Activated T-cell treated with anti-CD3 and anti-CD28 coated beads, Interleukin-2, amount 50 U/mL, for 72 hours (primary cell): ENCODE data around the gene CCR3. TPM values are rescaled to one million over a fixed set of nuclear protein-coding genes. Genes with fewer than 3 reads are reported as not detected.

Source experiments
- ATAC-seq, 2 donors: fragments of 150-1000 bp; cut with Tn5 transposase; replicated peaks in 1 of 2; 2 replicates each; pipeline ENCODE4 v1.10.0; 2021; ENCODE audit warnings: moderate library complexity in 2 of 2, mild to moderate bottlenecking in 1 of 2
- DNase-seq, 2 donors: peaks; one replicate each; pipeline ENCODE4 v3.0.0; 2021 to 2022; ENCODE audit warnings: mixed read lengths in 1 of 2
- H3K27ac Mint-ChIP-seq: one replicate; pipeline ENCODE4 v1.8.0; 2022; ENCODE audit warnings: mild to moderate bottlenecking, moderate library complexity, mixed read lengths
- H3K27me3 Mint-ChIP-seq: one replicate; pipeline ENCODE4 v1.8.0; 2022; ENCODE audit warnings: low read depth, mixed read lengths
- H3K36me3 Mint-ChIP-seq, 2 donors: one replicate each; pipeline ENCODE4 v1.8.0; 2022; ENCODE audit warnings: mixed read lengths in 2 of 2, mild to moderate bottlenecking in 1 of 2; ENCODE audit not compliant: insufficient read depth in 2 of 2
- H3K4me1 Mint-ChIP-seq: one replicate; pipeline ENCODE4 v1.8.0; 2022; ENCODE audit warnings: low read depth, mixed read lengths
- H3K4me3 Mint-ChIP-seq, 2 donors: one replicate each; pipeline ENCODE4 v1.8.0; 2022; ENCODE audit warnings: mild to moderate bottlenecking in 2 of 2, mixed read lengths in 2 of 2, moderate library complexity in 2 of 2
- H3K9me3 Mint-ChIP-seq, 2 donors: one replicate each; pipeline ENCODE4 v1.8.0; 2022; ENCODE audit warnings: mixed read lengths in 2 of 2
- total RNA-seq, 2 donors: library from RNA; stranded (reverse); gene quantifications; one replicate each; pipeline ENCODE4 v1.2.3, GENCODE V29; 2022

The CCR3 gene
- total RNA-seq, 2 donors from 2014 or later = not detected

DNA sequence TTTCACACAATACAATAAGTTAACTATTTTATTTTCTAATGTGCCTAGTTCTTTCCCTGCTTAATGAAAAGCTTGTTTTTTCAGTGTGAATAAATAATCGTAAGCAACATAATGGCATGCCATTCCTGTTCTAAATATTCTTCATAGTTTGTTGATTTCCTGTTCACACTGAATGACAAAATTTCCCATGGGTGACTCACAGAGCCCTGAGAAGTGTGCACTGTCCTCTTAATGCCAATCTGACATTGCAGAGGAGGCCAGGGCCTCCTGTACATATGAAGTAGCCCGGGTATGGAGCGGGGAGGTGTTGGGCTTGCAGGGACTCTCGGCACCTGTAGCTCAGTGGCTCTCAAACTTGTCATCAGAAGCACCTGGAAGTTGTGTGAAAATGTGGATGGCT lies 24.3 kb downstream of the CCR3 start:
- Mint-ChIP-seq H3K4me3 (no peak overlapping the region), H3K36me3 (peaks cover 0 to 3% of the 10 kb centered on the region in 2 donors), H3K27me3 (peaks cover 51% of the 10 kb centered on the region), H3K27ac (no peak overlapping the region), H3K9me3 (no peaks in the 10 kb centered on the region), H3K4me1 (peaks cover 32% of the 10 kb centered on the region)
- DNase-seq (no peak), ATAC-seq (no peak)

DNA sequence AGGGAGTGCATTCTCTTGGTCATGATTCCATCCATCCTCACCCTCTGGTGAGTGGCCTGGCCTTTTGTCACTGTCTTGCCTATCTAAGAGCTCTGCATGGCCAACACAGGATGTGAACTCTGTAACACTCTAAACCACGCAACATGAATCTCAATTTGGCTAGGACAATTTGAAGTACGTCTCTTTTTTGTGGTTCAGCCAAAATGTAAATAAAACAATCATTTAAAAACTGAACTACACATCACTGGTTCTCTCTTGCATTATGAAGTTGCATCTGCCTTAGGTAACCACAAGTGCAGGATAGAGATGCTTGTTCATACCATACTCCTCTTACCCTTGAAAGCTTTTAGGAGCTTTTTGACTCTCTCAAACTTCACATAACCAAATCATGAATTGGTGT lies 27.3 kb downstream of the CCR3 start:
- H3K36me3 Mint-ChIP-seq = peaks cover 0 to 3% of the 10 kb centered on the region in 2 donors
- H3K27me3 Mint-ChIP-seq = peaks cover 74% of the 10 kb centered on the region
- peak; percentile 97 for ATAC-seq
- peaks cover 20% of the 10 kb centered on the region for H3K4me1 Mint-ChIP-seq
- no peak overlapping the region for H3K4me3 Mint-ChIP-seq
- H3K9me3 Mint-ChIP-seq = no peaks in the 10 kb centered on the region
- peak in 1 of 2 donors; percentile 32 for DNase-seq
- no peak overlapping the region for H3K27ac Mint-ChIP-seq

DNA sequence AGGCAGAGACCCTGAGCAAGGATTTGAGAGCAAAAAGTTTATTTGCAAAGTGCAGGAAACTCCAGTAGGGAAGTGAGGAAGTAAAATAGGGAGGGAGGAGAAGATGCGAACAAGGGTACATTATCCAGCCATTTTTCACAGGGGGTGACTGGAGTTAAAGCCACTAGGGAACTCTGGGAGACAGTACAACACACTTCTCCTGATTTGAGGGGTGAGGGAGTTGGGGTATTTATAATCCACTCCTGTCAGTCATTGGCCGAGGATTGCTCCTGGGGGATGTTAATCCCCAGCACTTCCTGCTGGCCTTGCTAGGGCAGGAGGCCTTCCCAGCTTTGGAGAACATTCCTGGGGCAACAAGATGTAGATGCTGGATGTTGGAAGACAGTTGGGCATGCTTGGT lies 28.2 kb downstream of the CCR3 start:
- H3K9me3 Mint-ChIP-seq = no peaks in the 10 kb centered on the region
- peaks cover 74% of the 10 kb centered on the region for H3K27me3 Mint-ChIP-seq
- H3K27ac Mint-ChIP-seq = no peak overlapping the region

DNA sequence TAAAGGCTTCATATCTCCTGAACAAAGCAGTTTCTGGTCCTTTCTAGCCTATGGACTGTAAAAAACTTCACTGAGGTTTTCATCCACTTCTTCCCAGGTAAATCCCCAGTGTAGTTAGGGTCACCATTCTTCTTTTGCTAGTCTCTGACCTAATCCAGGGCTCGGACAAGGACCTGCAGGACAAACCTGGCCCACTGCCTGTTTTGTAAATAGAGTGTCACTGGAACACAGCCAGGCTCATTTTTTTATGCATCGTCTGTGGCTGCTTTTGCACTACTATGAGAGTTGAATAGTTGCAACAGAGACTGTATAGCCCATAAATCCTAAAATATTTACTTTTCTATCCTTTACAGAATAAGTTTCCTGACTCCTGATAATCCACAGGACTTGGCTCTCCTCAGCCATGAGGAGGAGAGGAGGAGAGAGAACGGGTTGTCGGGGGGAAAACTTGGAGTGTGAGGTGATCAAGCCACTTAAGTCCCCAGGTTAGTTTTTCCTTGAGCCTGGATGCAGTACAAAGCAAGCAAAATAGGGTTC lies 29.0 kb downstream of the CCR3 start:
- Mint-ChIP-seq H3K27ac (no peak overlapping the region), H3K36me3 (peaks cover 0 to 3% of the 10 kb centered on the region in 2 donors), H3K4me3 (no peak overlapping the region), H3K4me1 (peaks cover 20% of the 10 kb centered on the region), H3K9me3 (no peaks in the 10 kb centered on the region), H3K27me3 (peaks cover 69% of the 10 kb centered on the region)
- ATAC-seq (no peak), DNase-seq (no peak)

More for the DNA sequence above, 28.2 kb downstream of the CCR3 start:
- peaks cover 20% of the 10 kb centered on the region for H3K4me1 Mint-ChIP-seq
- H3K36me3 Mint-ChIP-seq = peaks cover 0 to 3% of the 10 kb centered on the region in 2 donors
- DNase-seq (no peak), ATAC-seq (no peak)
- no peak overlapping the region for H3K4me3 Mint-ChIP-seq

DNA sequence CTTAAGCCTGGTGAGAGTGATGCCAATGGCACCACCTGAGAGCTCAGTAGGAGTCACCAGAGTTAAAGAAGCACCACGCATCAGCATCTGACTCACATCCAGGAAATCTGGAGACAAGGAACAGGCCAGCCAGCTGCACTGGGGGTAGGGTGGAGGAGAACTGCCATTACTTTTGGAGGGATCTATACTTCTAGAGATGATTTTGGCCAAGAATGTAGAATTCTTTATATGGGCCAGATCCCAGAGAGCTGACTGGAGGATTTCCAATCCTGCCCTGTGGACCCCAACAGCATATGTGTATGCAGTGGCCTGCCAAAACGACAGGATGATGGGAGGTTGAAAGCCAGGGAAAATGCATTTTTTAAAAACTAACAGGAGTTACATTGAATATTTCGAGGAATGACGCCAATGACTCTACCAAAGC lies 29.8 kb downstream of the CCR3 start:
- DNase-seq (no peak), ATAC-seq (no peak)
- Mint-ChIP-seq H3K9me3 (no peaks in the 10 kb centered on the region), H3K27ac (no peak overlapping the region), H3K27me3 (peaks cover 73% of the 10 kb centered on the region), H3K4me3 (no peak overlapping the region), H3K36me3 (peaks cover 0 to 3% of the 10 kb centered on the region in 2 donors), H3K4me1 (peaks cover 22% of the 10 kb centered on the region)

DNA sequence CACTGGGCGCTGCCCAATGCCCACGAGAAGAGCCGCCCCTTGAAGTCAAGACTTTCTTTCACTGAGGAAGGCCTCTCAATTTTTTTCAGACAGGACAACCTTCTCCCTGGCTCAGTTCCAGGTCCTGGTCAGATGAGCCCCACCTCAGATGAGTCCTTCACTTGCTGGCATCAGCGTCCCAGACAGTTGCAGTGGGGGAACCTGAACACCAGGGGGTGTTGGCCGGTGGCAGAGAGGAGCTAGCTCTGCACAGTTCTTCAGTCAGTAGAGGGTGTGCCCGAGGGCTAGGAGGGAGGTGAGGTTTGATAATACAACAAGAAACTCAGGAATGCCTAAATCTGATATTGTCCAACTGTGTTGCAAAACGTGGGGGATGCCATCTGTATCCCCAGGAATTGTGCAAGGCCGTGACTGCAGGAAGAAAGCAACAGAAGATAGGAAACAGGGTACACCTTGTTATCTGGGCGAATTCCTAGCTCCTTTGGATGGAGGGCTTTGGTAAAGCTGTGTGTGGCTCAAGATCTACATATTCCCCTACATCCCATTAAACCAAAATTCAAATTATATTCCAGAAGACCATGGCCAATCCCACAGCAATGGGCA lies 34.3 kb downstream of the CCR3 start:
- H3K4me1 Mint-ChIP-seq = peaks cover 37% of the 10 kb centered on the region
- peak; percentile 73 for ATAC-seq
- peak; percentile 82 to 84 for DNase-seq
- H3K27me3 Mint-ChIP-seq = peaks cover 57% of the 10 kb centered on the region
- no peak overlapping the region for H3K4me3 Mint-ChIP-seq
- peaks cover 4 to 5% of the 10 kb centered on the region in 2 donors for H3K9me3 Mint-ChIP-seq
- H3K36me3 Mint-ChIP-seq = peaks cover 9% of the 10 kb centered on the region in 2 donors
- no peak overlapping the region for H3K27ac Mint-ChIP-seq

DNA sequence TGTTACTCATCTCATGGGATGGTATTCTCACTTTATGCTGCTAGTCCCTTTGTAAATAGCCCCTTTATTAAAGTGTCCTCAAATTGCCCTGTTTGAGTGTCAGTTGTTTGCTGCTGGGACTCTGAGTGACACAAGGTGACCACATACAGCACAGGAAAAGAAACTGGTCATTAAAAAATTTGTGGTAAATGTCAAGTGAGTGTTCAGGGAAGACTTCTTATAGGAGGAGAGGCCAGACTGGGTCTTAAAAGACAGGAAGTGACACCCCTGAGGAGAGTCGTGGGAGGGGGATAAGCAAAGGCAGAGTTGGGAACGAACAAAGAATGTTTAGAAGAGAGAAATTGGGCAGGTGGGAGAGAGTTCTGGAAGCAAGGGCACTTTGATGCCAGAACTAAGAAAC lies 35.2 kb downstream of the CCR3 start:
- H3K9me3 Mint-ChIP-seq = peaks cover 4 to 5% of the 10 kb centered on the region in 2 donors
- H3K4me3 Mint-ChIP-seq = no peak overlapping the region
- ATAC-seq = no peak
- peaks cover 57% of the 10 kb centered on the region for H3K27me3 Mint-ChIP-seq
- peaks cover 39% of the 10 kb centered on the region for H3K4me1 Mint-ChIP-seq
- H3K27ac Mint-ChIP-seq = peak overlapping the region; percentile 1
- DNase-seq = no peak
- peaks cover 9% of the 10 kb centered on the region in 2 donors for H3K36me3 Mint-ChIP-seq

DNA sequence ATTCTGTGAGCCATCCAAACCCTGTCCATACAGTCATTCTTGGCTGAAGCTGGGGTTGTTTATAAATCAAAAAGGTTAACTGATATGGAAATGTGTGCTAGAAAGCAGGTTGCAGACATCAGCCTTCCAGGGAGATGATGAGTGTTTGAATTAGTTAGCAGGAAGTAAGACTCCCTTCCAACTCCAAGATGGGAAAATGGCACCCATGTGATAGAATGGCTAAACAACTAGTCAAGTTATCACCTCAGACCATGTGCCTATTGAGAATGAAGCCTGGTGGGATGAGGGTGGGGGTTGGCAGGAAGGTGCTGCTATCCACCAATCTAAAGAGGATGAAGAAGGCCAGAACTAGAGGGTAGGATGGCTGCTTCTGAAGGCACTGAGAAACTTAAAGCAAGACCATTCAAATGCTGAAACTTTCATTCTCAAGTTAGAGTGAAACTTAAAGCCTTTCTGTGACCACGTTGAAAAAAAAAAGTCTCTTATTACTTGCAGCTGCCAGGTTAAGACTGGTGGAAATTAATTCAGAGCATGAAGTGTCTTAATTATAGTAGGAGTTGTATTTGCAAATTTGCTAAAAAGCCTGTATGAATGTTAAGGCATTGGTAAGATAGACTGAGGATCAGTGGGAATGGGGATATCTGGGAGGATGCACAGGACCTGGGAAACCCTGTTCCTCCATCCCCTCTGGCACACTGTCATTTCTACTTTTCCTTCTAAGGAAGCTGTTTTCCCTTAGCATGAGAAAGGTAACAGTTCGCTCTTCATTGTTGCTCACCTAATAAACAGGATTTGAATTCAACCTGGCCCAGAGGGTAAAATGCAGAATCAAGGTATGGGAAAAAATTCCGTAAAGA lies 36.8 kb downstream of the CCR3 start:
- DNase-seq = no peak
- peak overlapping the region in 1 of 2 donors; percentile 51 for H3K4me3 Mint-ChIP-seq

DNA sequence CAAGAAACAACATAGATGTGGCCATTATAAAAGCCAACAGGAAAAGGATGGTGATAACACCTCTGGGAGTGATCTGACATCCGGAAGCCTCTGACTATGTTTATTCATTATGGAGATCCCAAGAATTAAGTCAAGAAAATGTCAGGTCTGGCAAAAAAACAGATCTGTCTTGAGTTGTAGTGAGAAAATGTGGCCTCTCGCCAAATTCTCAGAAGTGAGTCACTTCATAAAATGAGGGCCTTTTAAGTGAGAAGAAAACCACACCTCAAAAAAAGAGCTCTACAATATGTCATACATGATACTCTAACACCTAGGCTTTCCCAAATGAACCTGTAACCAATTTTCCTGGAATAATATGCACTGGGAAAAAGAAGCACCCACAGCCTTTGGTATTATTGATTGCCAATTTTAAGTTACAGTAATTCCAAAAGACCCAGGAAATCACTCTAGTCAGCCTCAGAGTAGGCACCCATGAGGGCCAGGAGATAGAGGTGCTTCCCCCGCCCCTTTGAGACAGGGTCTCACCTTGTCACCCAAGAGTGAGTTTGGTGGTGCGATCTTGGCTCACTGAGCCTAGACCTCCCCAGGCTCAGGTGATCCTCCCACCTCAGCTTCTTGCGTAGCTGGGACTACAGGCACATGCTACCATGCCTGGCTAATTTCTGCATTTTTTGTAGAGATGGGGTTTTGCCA lies 38.0 kb downstream of the CCR3 start:
- Mint-ChIP-seq H3K9me3 (peaks cover 4 to 5% of the 10 kb centered on the region in 2 donors), H3K4me3 (peak overlapping the region in 1 of 2 donors; percentile 51), H3K4me1 (peaks cover 65% of the 10 kb centered on the region), H3K27ac (peak overlapping the region; percentile 58), H3K36me3 (peaks cover 9% of the 10 kb centered on the region in 2 donors), H3K27me3 (peaks cover 45% of the 10 kb centered on the region)
- ATAC-seq = peak; percentile 76 to 80
- DNase-seq = peak; percentile 76 to 79

More for the DNA sequence above, 36.8 kb downstream of the CCR3 start:
- Mint-ChIP-seq H3K36me3 (peaks cover 9% of the 10 kb centered on the region in 2 donors), H3K4me1 (peaks cover 52% of the 10 kb centered on the region), H3K27ac (peak overlapping the region; percentile 58), H3K27me3 (peaks cover 57% of the 10 kb centered on the region), H3K9me3 (peaks cover 4 to 5% of the 10 kb centered on the region in 2 donors)
- peak; percentile 10 to 36 for ATAC-seq

DNA sequence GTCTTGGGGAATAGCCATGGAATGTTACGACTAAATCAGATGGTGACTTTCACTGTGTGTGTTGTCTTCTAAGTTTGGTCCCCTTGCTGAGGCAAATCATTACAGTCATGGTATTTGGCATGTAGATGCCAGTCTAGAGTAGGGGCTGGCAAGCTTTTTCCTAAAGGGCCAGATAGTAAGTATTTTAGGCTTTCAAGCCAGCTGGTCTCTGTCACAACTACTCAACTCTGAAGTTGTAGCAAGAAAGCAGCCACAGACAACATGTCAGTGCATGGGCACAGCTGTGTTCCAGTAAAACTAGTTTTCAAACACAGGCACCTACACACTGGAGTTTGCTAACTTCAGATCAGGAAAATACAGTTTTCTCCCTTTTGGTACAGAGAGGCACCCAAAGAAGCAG lies 39.3 kb downstream of the CCR3 start:
- no peak overlapping the region for H3K27ac Mint-ChIP-seq
- H3K4me1 Mint-ChIP-seq = peaks cover 76% of the 10 kb centered on the region
- peaks cover 38% of the 10 kb centered on the region for H3K27me3 Mint-ChIP-seq
- peaks cover 4 to 5% of the 10 kb centered on the region in 2 donors for H3K9me3 Mint-ChIP-seq
- DNase-seq (no peak), ATAC-seq (no peak)
- H3K36me3 Mint-ChIP-seq = peaks cover 9% of the 10 kb centered on the region in 2 donors
- no peak overlapping the region for H3K4me3 Mint-ChIP-seq

DNA sequence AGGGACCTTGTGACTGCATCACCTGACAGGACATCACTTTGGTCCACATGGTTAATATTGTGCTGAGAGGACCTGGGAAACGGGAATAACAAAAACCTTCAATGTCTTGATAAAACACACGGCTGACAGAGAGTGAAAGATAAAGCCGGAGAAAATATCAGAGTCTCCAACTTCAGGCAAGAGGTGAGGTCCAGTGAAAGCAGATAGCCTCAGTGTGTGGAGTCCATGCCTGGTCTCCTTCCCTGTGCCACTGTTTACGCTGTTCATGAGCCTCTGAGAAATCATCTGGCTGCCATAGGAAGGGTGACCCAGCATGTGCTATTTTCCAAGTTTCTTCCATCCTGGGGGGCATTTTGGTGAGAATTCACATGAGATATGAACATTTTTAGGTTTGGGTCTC lies 39.8 kb downstream of the CCR3 start:
- H3K9me3 Mint-ChIP-seq = peaks cover 4 to 5% of the 10 kb centered on the region in 2 donors
- DNase-seq (no peak), ATAC-seq (no peak)
- H3K27me3 Mint-ChIP-seq = peaks cover 34% of the 10 kb centered on the region
- peak overlapping the region; percentile 53 for H3K27ac Mint-ChIP-seq
- peaks cover 73% of the 10 kb centered on the region for H3K4me1 Mint-ChIP-seq
- no peak overlapping the region for H3K4me3 Mint-ChIP-seq
- H3K36me3 Mint-ChIP-seq = peaks cover 9% of the 10 kb centered on the region in 2 donors

DNA sequence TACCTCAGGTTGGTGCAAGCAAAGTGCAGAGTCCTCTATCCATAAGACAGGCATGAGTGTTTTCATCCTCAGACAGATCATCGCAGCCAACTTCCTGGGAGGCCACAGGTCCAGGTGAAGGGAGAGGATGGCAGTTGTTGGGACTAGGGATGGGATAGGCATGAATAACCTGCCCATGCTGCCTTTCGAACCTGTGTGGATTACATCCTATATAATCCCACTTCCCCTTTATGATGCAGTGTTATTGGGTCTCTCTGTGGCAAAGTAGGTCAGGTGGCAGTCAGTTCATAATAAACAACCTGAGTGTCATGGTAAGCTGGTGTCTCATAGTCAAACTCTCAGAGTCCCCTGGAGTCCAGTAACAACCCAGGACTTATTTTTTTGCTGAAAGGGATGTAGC lies 40.4 kb downstream of the CCR3 start:
- Mint-ChIP-seq H3K27me3 (peaks cover 30% of the 10 kb centered on the region), H3K9me3 (peaks cover 4 to 5% of the 10 kb centered on the region in 2 donors), H3K27ac (peak overlapping the region; percentile 53), H3K36me3 (peaks cover 6% of the 10 kb centered on the region in 2 donors), H3K4me3 (no peak overlapping the region), H3K4me1 (peaks cover 70% of the 10 kb centered on the region)
- DNase-seq (no peak), ATAC-seq (no peak)
